Mesendoderm (in vitro differentiated cells): Measurements from ENCODE around the gene ZNF217.
"Not testable (repeated sequence)": the region's sequence is repeated elsewhere in the genome, so short reads cannot be mapped to it uniquely, and the experiment has no call there.

Experiments
- DNase-seq: peaks from one replicate; pipeline ENCODE4 v3.0.0; 2013
- H2AK5ac ChIP-seq: 2 replicates; pipeline ENCODE4 v1.6.1; 2013; ENCODE audit warnings: low read length, inconsistent platforms
- H2BK120ac ChIP-seq: 2 replicates; pipeline ENCODE4 v1.6.1; 2013; ENCODE audit warnings: low read depth, mild to moderate bottlenecking, low read length, moderate library complexity, mixed read lengths
- H2BK15ac ChIP-seq: replicated peaks from 2 replicates; pipeline ENCODE4 v1.6.1; 2013; ENCODE audit warnings: low read depth, mild to moderate bottlenecking, moderate library complexity
- H2BK5ac ChIP-seq: 2 replicates; pipeline ENCODE4 v1.6.1; 2013; ENCODE audit warnings: low read length, inconsistent platforms
- H3K18ac ChIP-seq: 2 replicates; pipeline ENCODE4 v1.6.1; 2013; ENCODE audit warnings: mild to moderate bottlenecking, low read length, mixed read lengths
- H3K23ac ChIP-seq: one replicate; pipeline ENCODE4 v1.6.1; 2013; ENCODE audit warnings: low read length
- H3K27ac ChIP-seq: 2 replicates; pipeline ENCODE4 v1.5.1; 2013; ENCODE audit warnings: low read depth, mild to moderate bottlenecking, inconsistent platforms, low read length, moderate library complexity
- H3K27me3 ChIP-seq: 2 replicates; pipeline ENCODE4 v1.6.1; 2013; ENCODE audit warnings: low read length, control low read depth, mild to moderate bottlenecking, inconsistent platforms; ENCODE audit not compliant: insufficient read depth, poor library complexity
- H3K36me3 ChIP-seq: 2 replicates; pipeline ENCODE4 v1.6.1; 2013; ENCODE audit warnings: low read length, inconsistent platforms; ENCODE audit not compliant: control insufficient read depth, insufficient read depth
- H3K4ac ChIP-seq: one replicate; pipeline ENCODE4 v1.6.1; 2013; ENCODE audit warnings: low read depth, mild to moderate bottlenecking, low read length, moderate library complexity
- H3K4me1 ChIP-seq: 2 replicates; pipeline ENCODE4 v1.6.1; 2013; ENCODE audit warnings: low read depth, low read length, inconsistent platforms; ENCODE audit not compliant: control insufficient read depth
- H3K4me2 ChIP-seq: 2 replicates; pipeline ENCODE4 v1.6.1; 2013; ENCODE audit warnings: low read length
- H3K4me3 ChIP-seq: 2 replicates; pipeline ENCODE4 v1.5.1; 2013; ENCODE audit warnings: mild to moderate bottlenecking, low read length
- H3K56ac ChIP-seq: one replicate; pipeline ENCODE4 v1.6.1; 2013; ENCODE audit warnings: low read length
- H3K79me1 ChIP-seq: 2 replicates; pipeline ENCODE4 v1.6.1; 2013; ENCODE audit warnings: low read length, inconsistent platforms
- H3K79me2 ChIP-seq: 2 replicates; pipeline ENCODE4 v1.6.1; 2013; ENCODE audit warnings: mild to moderate bottlenecking, low read length; ENCODE audit not compliant: control insufficient read depth, insufficient read depth
- H3K9ac ChIP-seq: 2 replicates; pipeline ENCODE4 v1.6.1; 2013; ENCODE audit warnings: low read length, inconsistent platforms
- H4K5ac ChIP-seq: one replicate; pipeline ENCODE4 v1.6.1; 2013; ENCODE audit warnings: low read length
- H4K8ac ChIP-seq: one replicate; pipeline ENCODE4 v1.6.1; 2013; ENCODE audit warnings: low read depth, mild to moderate bottlenecking, control low read depth, low read length, moderate library complexity
- WGBS: extraction: QIAGEN DNeasy Blood & Tissue Kit; methylation state at CpG from one replicate; pipeline ENCODE4 v1.1.7; 2013; ENCODE audit warnings: low lambda C conversion rate, missing lambda C conversion rate; ENCODE audit not compliant: insufficient coverage; ENCODE audit errors: extremely low coverage; 5-methylcytosine and 5-hydroxymethylcytosine counted together

The ZNF217 gene

DNA sequence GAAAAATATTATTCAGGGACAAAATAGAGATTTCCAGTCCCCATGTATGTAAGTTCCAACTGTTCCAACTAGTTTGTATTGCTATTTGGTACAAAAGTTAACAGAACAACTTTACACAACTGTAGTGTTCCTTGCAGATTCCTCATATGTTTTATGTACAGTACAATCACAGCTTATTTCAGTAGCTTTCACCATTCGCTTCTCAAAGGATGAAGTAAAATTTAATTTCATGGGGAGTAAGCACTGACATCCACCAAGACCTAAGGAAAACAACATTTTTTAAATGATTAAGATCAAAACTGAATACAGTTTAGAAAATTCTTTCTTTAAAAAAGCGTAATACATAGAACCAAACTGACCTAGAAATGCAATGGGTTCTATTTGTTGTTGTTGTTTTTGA is 24.6 kb downstream of the ZNF217 start:
- no peak overlapping the region for H3K9ac ChIP-seq
- no peak overlapping the region for H3K56ac ChIP-seq
- DNase-seq, result no peak
- no peak overlapping the region for H3K27ac ChIP-seq
- H2AK5ac ChIP-seq, result no peak overlapping the region
- H3K23ac ChIP-seq, result no peak overlapping the region
- H3K4me3 ChIP-seq, result no peak overlapping the region
- no peaks in the 10 kb centered on the region for H3K4me1 ChIP-seq
- no CpG with 5 or more reads among the region's 2 CpGs for WGBS
- H2BK5ac ChIP-seq, result no peak overlapping the region
- H3K79me2 ChIP-seq, result peaks cover 18% of the 10 kb centered on the region
- H2BK15ac ChIP-seq, result no peak overlapping the region
- H2BK120ac ChIP-seq, result no peak overlapping the region
- H3K27me3 ChIP-seq, result no peaks in the 10 kb centered on the region
- H3K4ac ChIP-seq, result no peak overlapping the region
- H4K5ac ChIP-seq, result no peak overlapping the region
- H3K4me2 ChIP-seq, result no peak overlapping the region
- H4K8ac ChIP-seq, result no peak overlapping the region
- H3K79me1 ChIP-seq, result peaks cover 8% of the 10 kb centered on the region
- peaks cover 5% of the 10 kb centered on the region for H3K36me3 ChIP-seq
- no peak overlapping the region for H3K18ac ChIP-seq

DNA sequence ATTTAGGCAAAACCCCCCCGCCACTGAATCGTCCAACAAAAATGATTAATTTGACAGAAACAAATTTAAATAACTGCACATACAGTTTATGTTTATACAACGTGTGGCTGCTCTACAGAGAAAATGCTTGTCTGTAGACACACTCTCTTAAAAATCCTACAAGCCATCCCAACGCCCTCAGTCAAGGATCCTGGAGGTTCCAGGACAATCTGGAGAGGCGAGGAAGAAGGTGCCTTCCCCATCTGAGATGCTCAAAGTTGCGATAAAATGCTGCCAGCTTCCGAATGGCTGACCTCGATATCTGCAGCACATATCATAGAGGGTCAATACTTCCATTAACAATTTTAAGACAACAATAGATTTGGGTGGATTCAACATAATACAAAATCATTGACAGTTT is 25.3 kb downstream of the ZNF217 start:
- no peaks in the 10 kb centered on the region for H3K4me1 ChIP-seq
- peaks cover 8% of the 10 kb centered on the region for H3K79me1 ChIP-seq
- no peak overlapping the region for H3K4me2 ChIP-seq
- H4K5ac ChIP-seq, result no peak overlapping the region
- H3K56ac ChIP-seq, result no peak overlapping the region
- no peak overlapping the region for H2BK5ac ChIP-seq
- no peaks in the 10 kb centered on the region for H3K27me3 ChIP-seq
- H3K23ac ChIP-seq, result no peak overlapping the region
- H3K4ac ChIP-seq, result no peak overlapping the region
- no peak overlapping the region for H3K9ac ChIP-seq
- H4K8ac ChIP-seq, result no peak overlapping the region
- WGBS, result no CpG with 5 or more reads among the region's 8 CpGs
- peaks cover 4% of the 10 kb centered on the region for H3K36me3 ChIP-seq
- DNase-seq, result no peak
- no peak overlapping the region for H2BK120ac ChIP-seq
- no peak overlapping the region for H3K4me3 ChIP-seq
- no peak overlapping the region for H3K27ac ChIP-seq
- H3K79me2 ChIP-seq, result peaks cover 15% of the 10 kb centered on the region
- no peak overlapping the region for H2BK15ac ChIP-seq
- H3K18ac ChIP-seq, result no peak overlapping the region
- no peak overlapping the region for H2AK5ac ChIP-seq

DNA sequence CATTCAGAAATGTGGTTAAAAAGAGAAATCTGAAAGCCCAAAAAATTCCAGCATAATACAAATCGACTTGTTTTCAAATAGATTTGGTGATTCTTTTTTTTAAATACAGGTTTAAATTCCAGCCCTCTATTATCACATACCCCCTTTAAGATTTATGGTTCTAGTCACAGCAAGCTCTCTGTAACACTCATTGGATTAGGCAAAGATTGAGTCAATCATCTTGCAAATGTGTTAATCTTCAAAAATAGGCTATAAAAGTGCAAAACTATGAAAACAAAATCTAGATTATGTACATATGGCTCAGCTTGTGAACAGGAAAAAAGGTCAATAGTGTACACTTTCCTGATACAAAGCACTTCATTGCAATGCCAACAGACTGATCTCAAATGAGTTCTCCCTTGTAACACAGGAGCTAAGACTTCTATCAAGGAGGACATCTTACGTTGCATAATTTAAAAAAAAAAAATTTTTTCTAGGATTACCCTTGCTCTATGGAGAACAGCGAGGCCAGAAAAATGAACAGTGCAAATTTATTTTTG is 26.2 kb downstream of the ZNF217 start:
- H3K56ac ChIP-seq, result no peak overlapping the region
- H3K4me1 ChIP-seq, result no peaks in the 10 kb centered on the region
- no peak overlapping the region for H3K9ac ChIP-seq
- no peak overlapping the region for H2BK120ac ChIP-seq
- H3K79me2 ChIP-seq, result peaks cover 8% of the 10 kb centered on the region
- H2BK5ac ChIP-seq, result no peak overlapping the region
- H3K4ac ChIP-seq, result no peak overlapping the region
- H3K4me2 ChIP-seq, result no peak overlapping the region
- H3K79me1 ChIP-seq, result peaks cover 6% of the 10 kb centered on the region
- no peak overlapping the region for H3K23ac ChIP-seq
- H2AK5ac ChIP-seq, result no peak overlapping the region
- H3K27me3 ChIP-seq, result no peaks in the 10 kb centered on the region
- no peak overlapping the region for H3K18ac ChIP-seq
- H4K8ac ChIP-seq, result no peak overlapping the region
- H3K36me3 ChIP-seq, result peaks cover 4% of the 10 kb centered on the region
- no peak overlapping the region for H3K4me3 ChIP-seq
- no peak for DNase-seq
- H3K27ac ChIP-seq, result no peak overlapping the region
- WGBS, result no CpG with 5 or more reads among the region's 3 CpGs
- H4K5ac ChIP-seq, result no peak overlapping the region
- H2BK15ac ChIP-seq, result no peak overlapping the region

DNA sequence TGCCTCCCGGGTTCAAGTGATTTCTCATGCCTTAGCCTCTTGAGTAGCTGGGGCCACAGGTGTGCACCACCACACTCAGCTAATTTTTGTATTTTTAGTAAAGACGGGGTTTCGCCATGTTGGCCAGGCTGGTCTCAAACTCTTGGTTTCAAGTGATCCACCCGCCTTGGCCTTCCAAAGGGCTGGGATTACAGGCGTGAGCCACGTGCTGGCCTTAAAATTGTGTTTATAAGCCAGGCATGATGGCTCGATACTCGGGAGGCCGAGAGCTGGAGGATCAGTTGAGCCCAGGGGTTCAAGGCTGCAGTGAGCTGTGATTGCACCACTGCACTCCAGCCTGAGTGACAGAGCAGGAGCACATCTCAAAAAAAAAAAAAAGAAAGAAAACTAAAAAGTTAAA is 27.0 kb downstream of the ZNF217 start:
- H3K4me2 ChIP-seq, H3K9ac ChIP-seq, H2AK5ac ChIP-seq, H2BK120ac ChIP-seq, H4K5ac ChIP-seq, H3K18ac ChIP-seq, H3K27ac ChIP-seq, H2BK15ac ChIP-seq, H3K27me3 ChIP-seq, H3K79me2 ChIP-seq, H3K56ac ChIP-seq, H3K23ac ChIP-seq, H3K36me3 ChIP-seq, H4K8ac ChIP-seq, H3K4me3 ChIP-seq, H3K79me1 ChIP-seq, DNase-seq, H3K4ac ChIP-seq, H3K4me1 ChIP-seq, H2BK5ac ChIP-seq: not testable (repeated sequence)
- no CpG with 5 or more reads among the region's 9 CpGs for WGBS

DNA sequence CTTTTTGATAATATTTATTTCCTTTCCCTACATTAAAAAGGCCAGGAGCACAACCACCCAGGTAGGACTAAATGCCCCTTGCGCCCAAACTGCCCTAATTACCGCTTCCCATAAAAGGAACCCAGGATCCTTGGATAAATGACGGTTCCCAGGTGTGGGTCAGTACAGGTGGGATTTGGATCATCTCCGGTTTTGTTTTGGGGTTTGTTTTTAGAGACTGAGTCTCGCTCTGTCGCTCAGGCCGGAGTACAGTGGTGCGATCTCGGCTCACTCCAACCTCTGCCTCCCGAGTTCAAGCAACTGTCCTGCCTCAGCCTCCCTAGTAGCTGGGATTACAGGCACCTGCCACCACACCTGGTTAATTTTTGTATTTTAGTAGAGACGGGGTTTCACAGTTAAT is 28.4 kb downstream of the ZNF217 start:
- Histone ChIP-seq H2BK15ac (no peak overlapping the region), H4K8ac (no peak overlapping the region), H3K4me3 (no peak overlapping the region), H3K79me1 (no peaks in the 10 kb centered on the region), H3K23ac (no peak overlapping the region), H3K9ac (no peak overlapping the region), H4K5ac (no peak overlapping the region), H3K36me3 (peaks cover 2% of the 10 kb centered on the region), H3K4me2 (no peak overlapping the region), H2BK120ac (no peak overlapping the region), H3K27ac (no peak overlapping the region), H2AK5ac (no peak overlapping the region), H3K4ac (no peak overlapping the region), H3K4me1 (no peaks in the 10 kb centered on the region), H3K27me3 (no peaks in the 10 kb centered on the region), H3K18ac (no peak overlapping the region), H2BK5ac (no peak overlapping the region), H3K79me2 (no peaks in the 10 kb centered on the region), H3K56ac (no peak overlapping the region)
- no peak for DNase-seq
- WGBS, result no CpG with 5 or more reads among the region's 11 CpGs

DNA sequence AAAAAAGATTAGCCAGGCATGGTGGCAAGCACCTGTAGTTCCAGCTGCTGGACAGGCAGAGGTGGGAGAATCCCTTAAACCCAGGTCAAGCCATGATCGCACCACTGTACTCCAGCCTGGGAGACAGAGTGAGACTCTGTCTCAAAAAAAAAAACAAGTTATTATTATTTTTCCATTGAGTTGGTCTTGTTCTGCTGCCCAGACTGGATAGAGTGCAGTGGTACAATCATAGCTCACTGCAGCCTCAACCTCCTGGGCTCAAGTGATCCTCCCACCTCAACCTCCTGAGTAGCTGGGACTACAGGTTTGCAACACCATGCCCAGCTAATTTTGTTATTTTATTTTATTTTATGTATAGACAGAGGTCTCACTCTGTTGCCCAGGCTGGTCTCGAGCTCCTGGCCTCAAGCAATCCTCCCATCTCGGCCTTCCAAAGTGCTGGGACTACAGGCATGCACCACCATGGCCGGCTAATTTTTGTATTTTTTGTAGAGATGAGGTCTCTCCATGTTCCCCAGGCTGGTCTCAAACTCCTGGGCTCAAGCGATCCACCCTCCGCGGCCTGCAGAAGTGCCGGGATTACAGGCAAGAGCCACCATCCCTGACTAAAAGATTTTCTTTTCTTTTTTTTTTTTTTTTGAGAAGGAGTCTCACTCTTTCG is 31.4 kb downstream of the ZNF217 start:
- H3K79me1 ChIP-seq, H3K4me3 ChIP-seq, H3K27me3 ChIP-seq, H3K9ac ChIP-seq, H2BK5ac ChIP-seq, H2AK5ac ChIP-seq, H3K36me3 ChIP-seq, H3K27ac ChIP-seq, H3K79me2 ChIP-seq, H3K56ac ChIP-seq, H4K5ac ChIP-seq, H3K4ac ChIP-seq, H3K18ac ChIP-seq, DNase-seq, H4K8ac ChIP-seq, H2BK120ac ChIP-seq, H2BK15ac ChIP-seq, H3K4me1 ChIP-seq, H3K23ac ChIP-seq, H3K4me2 ChIP-seq: not testable (repeated sequence)
- whole genome bisulfite sequencing, result no CpG with 5 or more reads among the region's 9 CpGs
